SK-N-SH (cell line): ENCODE measurements around the gene MUC22. TPM values are rescaled to one million over a fixed set of nuclear protein-coding genes. Genes with fewer than 3 reads are reported as not detected.

Source experiments
- CTCF ChIA-PET: fragments of 300-600, 350-600 bp; formaldehyde crosslinking; extraction: SDS; loops from one replicate; lab custom pipeline; 2021; lab: Yijun Ruan, JAX
- POLR2A ChIA-PET: fragments of 350-600 bp; sonication (Branson Sonifier 250); formaldehyde crosslinking; extraction: SDS; loops from one replicate; lab custom pipeline; 2020; ENCODE audit warnings: antibody characterized with exemption, inconsistent platforms; lab: Yijun Ruan, JAX
- DNase-seq: peaks from one replicate; pipeline ENCODE4 v3.0.0; 2012
- H2AFZ ChIP-seq: fragments of 200-600 bp; sonication (generic); 2 replicates; pipeline ENCODE4 v1.8.1; 2016; ENCODE audit warnings: antibody characterized with exemption, mild to moderate bottlenecking, low read depth
- H3F3A ChIP-seq: fragments of 200-600 bp; sonication (generic); replicated peaks from 2 replicates; pipeline ENCODE3; 2016; ENCODE audit warnings: antibody characterized with exemption, mild to moderate bottlenecking; ENCODE audit not compliant: insufficient read depth
- H3K27ac ChIP-seq, 2 experiments: fragments of 200-500 bp in 1 of 2; fragments of 200-600 bp in 1 of 2; sonication (Bioruptor generic) in 1 of 2; sonication (generic), shearing (Covaris generic) in 1 of 2; 2 replicates each; pipeline versions ENCODE4 v1.5.1 to v1.6.1; 2014 to 2016; ENCODE audit warnings: low read depth in 2 of 2, inconsistent platforms in 1 of 2, low read length in 1 of 2, mild to moderate bottlenecking in 1 of 2, mixed read lengths in 1 of 2
- H3K27me3 ChIP-seq: fragments of 200-600 bp; sonication (generic), shearing (Covaris generic); 2 replicates; pipeline ENCODE4 v1.6.1; 2016; ENCODE audit warnings: mixed run types; ENCODE audit not compliant: insufficient read depth
- H3K36me3 ChIP-seq, 2 experiments: fragments of 200-500 bp in 1 of 2; fragments of 200-600 bp in 1 of 2; sonication (Bioruptor generic) in 1 of 2; sonication (generic) in 1 of 2; replicated peaks in 1 of 2; 2 replicates each; pipeline versions ENCODE3 to v1.5.1; 2014 to 2016; ENCODE audit warnings: low read length in 1 of 2, mild to moderate bottlenecking in 1 of 2; ENCODE audit not compliant: insufficient read depth in 2 of 2, control insufficient read depth in 1 of 2
- H3K4me1 ChIP-seq, 2 experiments: fragments of 200-500 bp in 1 of 2; fragments of 200-600 bp in 1 of 2; sonication (Bioruptor generic) in 1 of 2; sonication (generic), shearing (Covaris generic) in 1 of 2; 2 replicates each; pipeline versions ENCODE4 v1.5.1 to v1.6.1; 2014 to 2016; ENCODE audit warnings: low read depth in 1 of 2, low read length in 1 of 2, mixed run types in 1 of 2; ENCODE audit not compliant: insufficient read depth in 2 of 2, control insufficient read depth in 1 of 2
- H3K4me2 ChIP-seq: fragments of 200-600 bp; sonication (generic), shearing (Covaris generic); 2 replicates; pipeline ENCODE4 v1.6.1; 2017; ENCODE audit warnings: mixed run types
- H3K4me3 ChIP-seq, 2 experiments: fragments of 200-500 bp in 1 of 2; fragments of 200-600 bp in 1 of 2; sonication (Bioruptor generic) in 1 of 2; sonication (generic), shearing (Covaris generic) in 1 of 2; 2 replicates each; pipeline versions ENCODE4 v1.5.1 to v1.8.1; 2014 to 2016; ENCODE audit warnings: low read depth in 2 of 2, inconsistent platforms in 1 of 2, low read length in 1 of 2, mild to moderate bottlenecking in 1 of 2, mixed read lengths in 1 of 2, moderate library complexity in 1 of 2
- H3K79me2 ChIP-seq: fragments of 200-600 bp; sonication (generic); 2 replicates; pipeline ENCODE4 v1.8.1; 2017; ENCODE audit warnings: mild to moderate bottlenecking; ENCODE audit not compliant: insufficient read depth
- H3K9ac ChIP-seq: fragments of 200-600 bp; sonication (generic); 2 replicates; pipeline ENCODE4 v1.6.1; 2017; ENCODE audit warnings: mixed run types
- H3K9me2 ChIP-seq: fragments of 200-600 bp; sonication (generic); 2 replicates; pipeline ENCODE4 v1.6.1; 2017; ENCODE audit warnings: mixed run types
- H3K9me3 ChIP-seq: fragments of 200-600 bp; sonication (generic); 2 replicates; pipeline ENCODE4 v1.6.1; 2017; ENCODE audit warnings: mixed run types, mild to moderate bottlenecking, moderate library complexity
- H4K20me1 ChIP-seq: fragments of 200-600 bp; sonication (generic); 2 replicates; pipeline ENCODE4 v1.6.1; 2017; ENCODE audit warnings: mild to moderate bottlenecking, mixed run types; ENCODE audit not compliant: insufficient read depth
- ELF1 ChIP-seq: IDR thresholded peaks from 2 replicates; pipeline ENCODE4 v1.4.0; 2012
- EZH2phosphoT487 ChIP-seq: fragments of 200-600 bp; sonication (generic); IDR thresholded peaks from 2 replicates; pipeline ENCODE4 v1.6.1; 2017; ENCODE audit warnings: low read depth, mixed run types, mild to moderate bottlenecking, antibody characterized with exemption, moderate library complexity, borderline replicate concordance
- FOXJ3 ChIP-seq: sonication (generic); formaldehyde crosslinking; IDR thresholded peaks from 2 replicates; pipeline ENCODE4 v1.5.1; 2020; ENCODE audit warnings: mild to moderate bottlenecking, missing genetic modification reagents
- GATA2 ChIP-seq: sonication (generic); formaldehyde crosslinking; IDR thresholded peaks from 2 replicates; pipeline ENCODE4 v1.5.0; 2020; ENCODE audit warnings: mild to moderate bottlenecking, missing genetic modification reagents
- MAX ChIP-seq: IDR thresholded peaks from 2 replicates; pipeline ENCODE4 v1.4.0; 2012; ENCODE audit warnings: low read depth
- MXI1 ChIP-seq: IDR thresholded peaks from 2 replicates; pipeline ENCODE4 v1.6.1; 2012; ENCODE audit warnings: mild to moderate bottlenecking, low read depth, low read length, improper control_type of control experiment
- NFIC ChIP-seq: IDR thresholded peaks from 2 replicates; pipeline ENCODE4 v1.4.0; 2012; ENCODE audit warnings: borderline replicate concordance
- PBX3 ChIP-seq: IDR thresholded peaks from 2 replicates; pipeline ENCODE4; 2012
- RAD21 ChIP-seq: IDR thresholded peaks from 2 replicates; pipeline ENCODE4 v1.6.1; 2012; ENCODE audit warnings: mild to moderate bottlenecking, low read length
- RCOR1 ChIP-seq: fragments of 150-350 bp; IDR thresholded peaks from 2 replicates; pipeline ENCODE4 v1.6.1; 2017; ENCODE audit warnings: antibody characterized with exemption, low read length
- SIN3A ChIP-seq: IDR thresholded peaks from 2 replicates; pipeline ENCODE4 v1.6.1; 2012; ENCODE audit warnings: low read depth, mild to moderate bottlenecking, low read length, moderate library complexity, borderline replicate concordance
- SMC3 ChIP-seq: IDR thresholded peaks from 2 replicates; pipeline ENCODE4 v1.6.1; 2012; ENCODE audit warnings: low read depth, low read length, improper control_type of control experiment
- TCF12 ChIP-seq: IDR thresholded peaks from 2 replicates; pipeline ENCODE4 v1.4.0; 2012
- YY1 ChIP-seq: IDR thresholded peaks from 2 replicates; pipeline ENCODE4 v1.4.0; 2012; ENCODE audit warnings: low read depth, mild to moderate bottlenecking
- WGBS: methylation state at CpG from one replicate; pipeline ENCODE4 v1.1.6; 2017; ENCODE audit warnings: low lambda C conversion rate; 5-methylcytosine and 5-hydroxymethylcytosine counted together
- polyA plus RNA-seq, 3 experiments: library from polyadenylated mRNA; depleted of rRNA; stranded (reverse); fragments of >200 nt; gene quantifications; 2 replicates each; pipeline ENCODE4 v1.2.3, GENCODE V29; 2012
- TF ChIP-seq, protein P1 (sequence below): fragments of 200-600 bp; sonication (generic); IDR thresholded peaks from 2 replicates; pipeline ENCODE4 v1.6.1; 2017; ENCODE audit warnings: antibody characterized with exemption, mild to moderate bottlenecking, moderate library complexity

Gene MUC22
- polyA plus RNA-seq, 1 of the 3 experiments (the other 2 are of a cell fraction) = 0.12 TPM

- no peaks in the 10 kb centered on the region for H3K9me3 ChIP-seq
- TF ChIP-seq SMC3 = peak; percentile 62
- no peak for TF ChIP-seq RCOR1
- peak; percentile 68 for TF ChIP-seq RAD21
- TF ChIP-seq ELF1 = no peak
- TF ChIP-seq, protein P1, sequence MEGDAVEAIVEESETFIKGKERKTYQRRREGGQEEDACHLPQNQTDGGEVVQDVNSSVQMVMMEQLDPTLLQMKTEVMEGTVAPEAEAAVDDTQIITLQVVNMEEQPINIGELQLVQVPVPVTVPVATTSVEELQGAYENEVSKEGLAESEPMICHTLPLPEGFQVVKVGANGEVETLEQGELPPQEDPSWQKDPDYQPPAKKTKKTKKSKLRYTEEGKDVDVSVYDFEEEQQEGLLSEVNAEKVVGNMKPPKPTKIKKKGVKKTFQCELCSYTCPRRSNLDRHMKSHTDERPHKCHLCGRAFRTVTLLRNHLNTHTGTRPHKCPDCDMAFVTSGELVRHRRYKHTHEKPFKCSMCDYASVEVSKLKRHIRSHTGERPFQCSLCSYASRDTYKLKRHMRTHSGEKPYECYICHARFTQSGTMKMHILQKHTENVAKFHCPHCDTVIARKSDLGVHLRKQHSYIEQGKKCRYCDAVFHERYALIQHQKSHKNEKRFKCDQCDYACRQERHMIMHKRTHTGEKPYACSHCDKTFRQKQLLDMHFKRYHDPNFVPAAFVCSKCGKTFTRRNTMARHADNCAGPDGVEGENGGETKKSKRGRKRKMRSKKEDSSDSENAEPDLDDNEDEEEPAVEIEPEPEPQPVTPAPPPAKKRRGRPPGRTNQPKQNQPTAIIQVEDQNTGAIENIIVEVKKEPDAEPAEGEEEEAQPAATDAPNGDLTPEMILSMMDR = peak; percentile 71
- no peak for TF ChIP-seq TCF12
- H3K27me3 ChIP-seq = no peaks in the 10 kb centered on the region
- no peak overlapping the region for H2AFZ ChIP-seq
- no peaks in the 10 kb centered on the region for H3K9me2 ChIP-seq
- H3K27ac ChIP-seq = no peak overlapping the region
- peaks cover 6 to 12% of the 10 kb centered on the region in 2 experiments; a peak in 3 of 4 replicates for H3K4me1 ChIP-seq
- no peaks in the 10 kb centered on the region for H4K20me1 ChIP-seq
- H3K4me2 ChIP-seq = peak overlapping the region; percentile 24; the same call in 1 of the 2 replicates
- no peaks in the 10 kb centered on the region for H3K36me3 ChIP-seq
- no peak overlapping the region for H3K9ac ChIP-seq
- POLR2A ChIA-PET = no interaction called here
- WGBS = 40% methylated on average over 6 of the region's 6 CpGs
- H3K79me2 ChIP-seq = no peaks in the 10 kb centered on the region
- no peak overlapping the region for H3K4me3 ChIP-seq
- peaks cover 17% of the 10 kb centered on the region for H3F3A ChIP-seq
- CTCF ChIA-PET = interaction anchor here (0.8 to 3.9 kb wide), 10 partner anchors 8 to 242 kb away, joined by 3 to 43 read pairs (median 5); partner anchors contain the start of gene VARS2
- no peak for DNase-seq
Measured at GRCh38 chr6:31070711-31071197, 60.5 kb downstream of the MUC22 start.

- no peaks in the 10 kb centered on the region for H3K9me2 ChIP-seq
- 88% methylated on average over 4 of the region's 4 CpGs for WGBS
- DNase-seq = no peak
- no peaks in the 10 kb centered on the region for H4K20me1 ChIP-seq
- no peak overlapping the region for H3K27ac ChIP-seq
- no peaks in the 10 kb centered on the region for H3K9me3 ChIP-seq
- H3K4me3 ChIP-seq = no peak overlapping the region
- H2AFZ ChIP-seq = 0 out of 2 replicates have a peak overlapping the region, but pooled peaks have one; percentile 32
- ChIA-PET CTCF (interaction anchor here (1.4 to 2.6 kb wide), 2 partner anchors 13 kb away, joined by 4 to 13 read pairs; no protein-coding TSS in a partner anchor), POLR2A (no interaction called here)
- H3K79me2 ChIP-seq = no peaks in the 10 kb centered on the region
- H3K4me1 ChIP-seq = peaks cover 6 to 10% of the 10 kb centered on the region in 2 experiments; a peak in 3 of 4 replicates
- H3K9ac ChIP-seq = no peak overlapping the region
- no peak overlapping the region for H3K4me2 ChIP-seq
- H3K36me3 ChIP-seq = no peaks in the 10 kb centered on the region
- no peaks in the 10 kb centered on the region for H3K27me3 ChIP-seq
- peaks cover 17% of the 10 kb centered on the region for H3F3A ChIP-seq
- no peak for TF ChIP-seq YY1
- TF ChIP-seq MXI1 = no peak
- TF ChIP-seq ELF1 = no peak
- no peak for TF ChIP-seq PBX3
- no peak for TF ChIP-seq GATA2 (CRISPR knock-in tag)
- TF ChIP-seq SMC3 = no peak
- no peak for TF ChIP-seq TCF12
- TF ChIP-seq EZH2phosphoT487 = no peak
- TF ChIP-seq, protein P1 = no peak
- TF ChIP-seq NFIC = no peak
- TF ChIP-seq FOXJ3 = no peak
- no peak for TF ChIP-seq SIN3A
- TF ChIP-seq MAX = no peak
- TF ChIP-seq RAD21 = no peak
Measured at GRCh38 chr6:31074401-31074800, 64.1 kb downstream of the MUC22 start.
